K562 (cell line): ENCODE measurements around the gene CORO6. TPM values are rescaled to one million over a fixed set of nuclear protein-coding genes. Genes with fewer than 3 reads are reported as not detected.

Source experiments
- ATAC-seq: fragments of 200-7000 bp; cut with Tn5 transposase; 3 replicates; pipeline ENCODE4 v1.9.1; 2020; ENCODE audit warnings: moderate library complexity
- BruUV-seq: library from RNA; stranded (reverse); fragments of 400-500 nt; replicated peaks from 2 replicates; lab custom pipeline; 2021; lab: Mats Ljungman, UMichigan
- CTCF ChIA-PET: fragments of 300-600 bp; formaldehyde crosslinking; extraction: SDS; loops from one replicate; lab custom pipeline; 2021; ENCODE audit warnings: low intra/inter-chr PET ratio; lab: Yijun Ruan, JAX
- POLR2A ChIA-PET: fragments of 300-600, 350-650 bp; sonication (Branson Sonifier 250); formaldehyde crosslinking; extraction: SDS; loops from one replicate; lab custom pipeline; 2021; ENCODE audit warnings: antibody characterized with exemption, inconsistent platforms; lab: Yijun Ruan, JAX
- DNase-seq, 4 experiments: peaks; one replicate each; pipeline versions ENCODE4 v3.0.0 to v3.0.0-alpha.2; 2011 to 2018; ENCODE audit warnings: low spot score in 3 of 4, mixed read lengths in 3 of 4; ENCODE audit errors: extremely low read depth in 1 of 4
- FAIRE-seq: peaks from 2 replicates; lab custom pipeline; 2011; peaks lifted over from hg19 to GRCh38; lab: Jason Lieb, UNC
- H2AFZ ChIP-seq: 2 replicates; pipeline ENCODE4 v1.6.0; 2011; ENCODE audit warnings: low read depth, low read length, control low read depth, inconsistent platforms
- H3K27ac ChIP-seq: fragments of 200-600 bp; 3 replicates; pipeline ENCODE4 v1.8.0; 2011; ENCODE audit warnings: low read depth, mild to moderate bottlenecking, control low read depth, inconsistent platforms, low read length, moderate library complexity, mixed read lengths; ENCODE audit errors: extremely low read depth
- H3K27me3 ChIP-seq, 2 experiments: fragments of 300-600 bp in 1 of 2; 2 replicates in 1 of 2; 3 replicates in 1 of 2; pipeline versions ENCODE4 v1.6.0 to v1.8.0; 2011; ENCODE audit warnings: inconsistent platforms in 2 of 2, low read length in 2 of 2, mild to moderate bottlenecking in 1 of 2, mixed read lengths in 1 of 2, moderate library complexity in 1 of 2; ENCODE audit not compliant: control insufficient read depth in 2 of 2, insufficient read depth in 2 of 2
- H3K36me3 ChIP-seq: fragments of 300-600 bp; 3 replicates; pipeline ENCODE4 v1.8.0; 2011; ENCODE audit warnings: mild to moderate bottlenecking, low read length, inconsistent platforms; ENCODE audit not compliant: control insufficient read depth, insufficient read depth
- H3K4me1 ChIP-seq, 2 experiments: fragments of 200-600 bp in 1 of 2; replicated peaks in 1 of 2; 2 replicates in 1 of 2; 3 replicates in 1 of 2; pipeline versions ENCODE4 v1.5.1 to v1.8.0; 2011; ENCODE audit warnings: inconsistent platforms in 2 of 2, low read length in 2 of 2, mild to moderate bottlenecking in 1 of 2, mixed read lengths in 1 of 2, moderate library complexity in 1 of 2; ENCODE audit not compliant: control insufficient read depth in 2 of 2, insufficient read depth in 2 of 2
- H3K4me2 ChIP-seq: 2 replicates; pipeline ENCODE4 v1.6.1; 2011; ENCODE audit warnings: low read length, control low read depth, inconsistent platforms, mixed read lengths; ENCODE audit not compliant: insufficient read depth
- H3K4me3 ChIP-seq: fragments of 200-600 bp; sonication (generic), shearing (Covaris generic); 2 replicates; pipeline ENCODE4 v1.5.1; 2016; ENCODE audit warnings: control low read depth, inconsistent platforms
- H3K79me2 ChIP-seq: fragments of 200-600 bp; 3 replicates; pipeline ENCODE4 v1.8.0; 2011; ENCODE audit warnings: low read length, inconsistent platforms; ENCODE audit not compliant: control insufficient read depth, insufficient read depth
- H3K9ac ChIP-seq, 2 experiments: 2 replicates each; pipeline versions ENCODE4 v1.6.0 to v1.6.1; 2011; ENCODE audit warnings: low read depth in 2 of 2, low read length in 2 of 2, control low read depth in 1 of 2, inconsistent platforms in 1 of 2, mild to moderate bottlenecking in 1 of 2, mixed read lengths in 1 of 2; ENCODE audit not compliant: insufficient read depth in 1 of 2
- H3K9me1 ChIP-seq: one replicate; pipeline ENCODE4 v1.6.0; 2011; ENCODE audit warnings: inconsistent platforms, mild to moderate bottlenecking, low read length, moderate library complexity; ENCODE audit not compliant: control insufficient read depth, insufficient read depth
- H3K9me3 ChIP-seq: replicated peaks from 2 replicates; pipeline ENCODE4 v1.5.1; 2011; ENCODE audit warnings: low read depth, low read length, inconsistent platforms; ENCODE audit not compliant: control insufficient read depth, insufficient read depth
- H4K20me1 ChIP-seq: replicated peaks from 2 replicates; pipeline ENCODE4 v1.6.1; 2011; ENCODE audit warnings: low read length, inconsistent platforms, mixed read lengths; ENCODE audit not compliant: control insufficient read depth, insufficient read depth
- ATF7 ChIP-seq: fragments of 450-650 bp; IDR thresholded peaks from 2 replicates; pipeline ENCODE4 v1.7.1; 2014; ENCODE audit warnings: mild to moderate bottlenecking, moderate library complexity
- CC2D1A ChIP-seq: fragments of 450-650 bp; IDR thresholded peaks from 2 replicates; pipeline ENCODE4 v1.6.1; 2017; ENCODE audit warnings: mild to moderate bottlenecking
- CTCF ChIP-seq, 3 experiments: IDR thresholded peaks in 2 of 3; conservative IDR thresholded peaks in 1 of 3; 2 replicates each; pipeline ENCODE4 v1.5.1; 2011 to 2012; ENCODE audit warnings: low read length in 3 of 3, mild to moderate bottlenecking in 3 of 3, control low read depth in 2 of 3, improper control_type of control experiment in 1 of 3, inconsistent platforms in 1 of 3, low read depth in 1 of 3, mixed read lengths in 1 of 3, moderate library complexity in 1 of 3; ENCODE audit not compliant: insufficient read depth in 2 of 3
- E4F1 ChIP-seq: fragments of 250-450 bp; sonication (Bioruptor Pico); IDR thresholded peaks from 2 replicates; pipeline ENCODE4 v1.5.0; 2021; ENCODE audit warnings: mild to moderate bottlenecking, borderline replicate concordance
- ELF2 ChIP-seq: fragments of 250-450 bp; sonication (Bioruptor Pico); IDR thresholded peaks from 2 replicates; pipeline ENCODE4 v1.5.0; 2021; ENCODE audit warnings: mild to moderate bottlenecking
- HDAC1 ChIP-seq, 2 experiments: fragments of 450-650 bp; IDR thresholded peaks; 2 replicates each; pipeline ENCODE4 v1.6.1; 2016 to 2017; ENCODE audit warnings: inconsistent platforms in 1 of 2, mild to moderate bottlenecking in 1 of 2, moderate library complexity in 1 of 2
- MYC ChIP-seq, 2 experiments: fragments of 250-450 bp in 1 of 2; sonication (Bioruptor Pico) in 1 of 2; IDR thresholded peaks; 2 replicates each; pipeline versions ENCODE4 v1.5.1 to v1.6.1; 2012 to 2021; ENCODE audit warnings: low read depth in 2 of 2, borderline replicate concordance in 1 of 2, improper control_type of control experiment in 1 of 2, low read length in 1 of 2, mild to moderate bottlenecking in 1 of 2, moderate library complexity in 1 of 2
- SMARCE1 ChIP-seq: fragments of 450-650 bp; IDR thresholded peaks from 2 replicates; pipeline ENCODE4 v1.7.1; 2016; ENCODE audit warnings: mild to moderate bottlenecking
- STAG1 ChIP-seq: sonication (generic); formaldehyde crosslinking; IDR thresholded peaks from 2 replicates; pipeline ENCODE4 v1.5.0; 2020; ENCODE audit warnings: missing genetic modification reagents, borderline replicate concordance
- XRCC5 ChIP-seq: fragments of 200-400 bp; formaldehyde crosslinking; IDR thresholded peaks from 2 replicates; pipeline ENCODE4 v1.6.1; 2017; ENCODE audit warnings: low read depth, mild to moderate bottlenecking, low read length
- WGBS: fragments of 100-300 bp; shearing (Covaris generic); methylation state at CpG from one replicate; pipeline ENCODE4 v1.1.6; 2016; ENCODE audit warnings: low coverage, mixed read lengths; ENCODE audit not compliant: insufficient coverage; ENCODE audit errors: missing lambda C conversion rate; 5-methylcytosine and 5-hydroxymethylcytosine counted together
- in situ Hi-C: fragments of 300-500 bp; cut with MboI; formaldehyde crosslinking; loops from 4 replicates; pipeline ENCODE4 v1.15.0; 2018; ENCODE audit warnings: inconsistent platforms, mixed read lengths
- intact Hi-C: fragments of 100-400 bp; cut with micrococcal nuclease; formaldehyde crosslinking; loops from 2 replicates; pipeline ENCODE4 v1.14.2; 2022
- polyA plus RNA-seq, 8 experiments: library from polyadenylated mRNA; depleted of rRNA in 4 of 8; stranded (reverse) in 5 of 8; unstranded in 3 of 8; fragments of >200 nt; fragmentation: Nextera tagmentation in 2 of 8; fragmentation: Illumina TruSeq in 1 of 8; extraction: Ambion mirVana in 2 of 8; extraction: Trizol in 1 of 8; gene quantifications; 2 replicates each; pipeline versions ENCODE4 v1.2.1 to v1.2.3, GENCODE V29; 2011 to 2014; ENCODE audit warnings: inconsistent platforms in 1 of 8, missing spikeins in 1 of 8
- total RNA-seq, 7 experiments: library from RNA; depleted of rRNA in 6 of 7; stranded (reverse); fragments of >200 nt in 6 of 7; fragmentation: Illumina TruSeq in 2 of 7; extraction: Trizol in 2 of 7; gene quantifications; 2 replicates each; pipeline versions ENCODE4 v1.2.1 to v1.2.3, GENCODE V29; 2011 to 2021; ENCODE audit warnings: low replicate concordance in 1 of 7
- TF ChIP-seq, protein P1 (sequence below): fragments of 450-650 bp; IDR thresholded peaks from 2 replicates; pipeline ENCODE4 v1.6.1; 2016
- TF ChIP-seq, protein P2 (sequence below): fragments of 450-650 bp; conservative IDR thresholded peaks from 2 replicates; pipeline ENCODE4 v1.6.1; 2016; ENCODE audit warnings: missing genetic modification characterization, low read depth, mild to moderate bottlenecking, control low read depth, missing compliant biosample characterization

Gene CORO6
- total and polyA plus RNA-seq, 9 of the 15 experiments (the other 6 are each of a cell fraction or from before 2014, with no cell fraction given): 0.04 to 11.9 (median 2.4) TPM

GRCh38 chr17:29579866-29580771 is 42.6 kb downstream of the CORO6 start:
- in situ Hi-C loops: no loop called here
- TF ChIP-seq XRCC5 (0 out of 2 replicates have a peak, but pooled peaks have one; percentile 43), MYC (IDR thresholded peaks at IDR 0.05; ENCODE audit: low read depth, low read length) (peak; percentile 49; the same call in 1 of the 2 replicates), MYC (CRISPR knock-in tag; IDR thresholded peaks at IDR 0.05; ENCODE audit: borderline replicate concordance, low read depth) (no peak), ELF2 (0 out of 2 replicates have a peak, but pooled peaks have one; percentile 16), CTCF (IDR thresholded peaks at IDR 0.05 in 2 of 3, conservative IDR thresholded peaks at IDR 0.05 in 1 of 3; ENCODE audit: insufficient read depth in 2 of 3, low read depth in 1 of 3, low read length in 3 of 3) (peak; percentile 86 to 89 (median 87)), HDAC1 (IDR thresholded peaks at IDR 0.05) (no peak), E4F1 (CRISPR knock-in tag) (no peak), STAG1 (CRISPR knock-in tag) (peak; percentile 65; the same call in 1 of the 2 replicates), ATF7 (peak; percentile 18; the same call in 1 of the 2 replicates), CC2D1A (0 out of 2 replicates have a peak, but pooled peaks have one; percentile 32), SMARCE1 (no peak)
- TF ChIP-seq, protein P1, sequence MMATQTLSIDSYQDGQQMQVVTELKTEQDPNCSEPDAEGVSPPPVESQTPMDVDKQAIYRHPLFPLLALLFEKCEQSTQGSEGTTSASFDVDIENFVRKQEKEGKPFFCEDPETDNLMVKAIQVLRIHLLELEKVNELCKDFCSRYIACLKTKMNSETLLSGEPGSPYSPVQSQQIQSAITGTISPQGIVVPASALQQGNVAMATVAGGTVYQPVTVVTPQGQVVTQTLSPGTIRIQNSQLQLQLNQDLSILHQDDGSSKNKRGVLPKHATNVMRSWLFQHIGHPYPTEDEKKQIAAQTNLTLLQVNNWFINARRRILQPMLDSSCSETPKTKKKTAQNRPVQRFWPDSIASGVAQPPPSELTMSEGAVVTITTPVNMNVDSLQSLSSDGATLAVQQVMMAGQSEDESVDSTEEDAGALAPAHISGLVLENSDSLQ: peak; percentile 93
- TF ChIP-seq, protein P2, sequence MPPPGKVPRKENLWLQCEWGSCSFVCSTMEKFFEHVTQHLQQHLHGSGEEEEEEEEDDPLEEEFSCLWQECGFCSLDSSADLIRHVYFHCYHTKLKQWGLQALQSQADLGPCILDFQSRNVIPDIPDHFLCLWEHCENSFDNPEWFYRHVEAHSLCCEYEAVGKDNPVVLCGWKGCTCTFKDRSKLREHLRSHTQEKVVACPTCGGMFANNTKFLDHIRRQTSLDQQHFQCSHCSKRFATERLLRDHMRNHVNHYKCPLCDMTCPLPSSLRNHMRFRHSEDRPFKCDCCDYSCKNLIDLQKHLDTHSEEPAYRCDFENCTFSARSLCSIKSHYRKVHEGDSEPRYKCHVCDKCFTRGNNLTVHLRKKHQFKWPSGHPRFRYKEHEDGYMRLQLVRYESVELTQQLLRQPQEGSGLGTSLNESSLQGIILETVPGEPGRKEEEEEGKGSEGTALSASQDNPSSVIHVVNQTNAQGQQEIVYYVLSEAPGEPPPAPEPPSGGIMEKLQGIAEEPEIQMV (tag): no peak

More at GRCh38 chr17:29579866-29580771, 42.6 kb downstream of the CORO6 start:
- Histone ChIP-seq H3K9ac (peak overlapping the region in 1 of 2 experiments; percentile 21; a peak in 1 of 4 replicates), H3K9me1 (no peaks in the 10 kb centered on the region), H3K79me2 (peaks cover 1% of the 10 kb centered on the region; the same call in 1 of the 3 replicates), H3K36me3 (peaks cover 55% of the 10 kb centered on the region; the same call in 2 of the 3 replicates), H3K4me2 (no peak overlapping the region), H3K4me1 (peaks cover 4 to 50% of the 10 kb centered on the region in 2 experiments; a peak in 3 of 5 replicates), H3K27ac (no peak overlapping the region), H4K20me1 (no peaks in the 10 kb centered on the region), H3K9me3 (no peaks in the 10 kb centered on the region), H3K27me3 (no peaks in the 10 kb centered on the region), H3K4me3 (no peak overlapping the region), H2AFZ (no peak overlapping the region)
- ChIA-PET CTCF (interaction anchor here (0.5 to 1.5 kb wide), 7 partner anchors 11 to 514 kb away, joined by 3 to 7 read pairs (median 3); no protein-coding TSS in a partner anchor), POLR2A (interaction anchor here (0.6 to 0.9 kb wide), 2 partner anchors 11 to 53 kb away, joined by 3 to 4 read pairs; no protein-coding TSS in a partner anchor)
- BruUV-seq: no TSS peak
- WGBS: 61% methylated on average over 15 of the region's 15 CpGs
- ATAC-seq: peak; percentile 92
- FAIRE-seq: peak; percentile 91
- intact Hi-C loops: loop anchor here (1.0 kb wide), 1 partner anchor 35 kb away; no protein-coding TSS in a partner anchor
- peak; percentile 72 to 80 (median 76) for DNase-seq
